ENCODE results near the gene ARHGAP28. TPM values are rescaled to one million over a fixed set of nuclear protein-coding genes. Genes with fewer than 3 reads are reported as not detected.

The ARHGAP28 gene
- total and polyA plus RNA-seq, 2 of the 13 experiments (the other 11 are each of a cell fraction or from before 2014, with no cell fraction given) = not detected

- Histone ChIP-seq H3K4me3 (replicated peaks in 1 of 3; ENCODE audit: insufficient read depth in 1 of 3, low read depth in 2 of 3, low read length in 3 of 3) (no peak overlapping the region), H3K9ac (ENCODE audit: insufficient read depth, low read depth, low read length) (no peak overlapping the region), H3K9me3 (ENCODE audit: low read length) (no peaks in the 10 kb centered on the region), H3K4me1 (ENCODE audit: insufficient read depth, low read length) (no peaks in the 10 kb centered on the region), H4K20me1 (ENCODE audit: insufficient read depth, low read length) (no peaks in the 10 kb centered on the region), H3K27me3 (ENCODE audit: control insufficient read depth in 1 of 2, insufficient read depth in 2 of 2, low read length in 2 of 2) (0 out of 5 replicates have a peak, but pooled peaks cover 0 to 1% of the 10 kb centered on the region in 2 experiments), H3K27ac (ENCODE audit: extremely low read length, insufficient read depth, low read length) (no peak overlapping the region), H3K4me2 (ENCODE audit: low read depth, low read length) (no peak overlapping the region), H2AFZ (ENCODE audit: low read length) (no peak overlapping the region), H3K36me3 (replicated peaks in 1 of 2; ENCODE audit: control insufficient read depth in 1 of 2, insufficient read depth in 2 of 2, low read length in 2 of 2) (no peaks in the 10 kb centered on the region), H3K79me2 (ENCODE audit: insufficient read depth, low read length) (no peaks in the 10 kb centered on the region)
- in situ Hi-C loops (cut with HindIII; ENCODE audit: extremely low pct_ligation_motif_present, low pct_unique_long_range_greater_than_20kb) = no loop called here
- FAIRE-seq = no peak
- ChIA-PET CTCF (ENCODE audit: low intra/inter-chr PET ratio, low total read pairs) (no interaction called here), POLR2A (no interaction called here)
- BruUV-seq (replicated peaks) = no TSS peak
- intact Hi-C loops (cut with micrococcal nuclease; ENCODE audit: unreplicated experiment) = no loop called here
- TF ChIP-seq SALL2 (CRISPR knock-in tag; IDR thresholded peaks at IDR 0.05) (no peak), SP5 (CRISPR knock-in tag; IDR thresholded peaks at IDR 0.05; ENCODE audit: borderline replicate concordance, low read depth) (no peak), NR2F6 (IDR thresholded peaks at IDR 0.05) (no peak), NR2F6 (CRISPR knock-in tag; IDR thresholded peaks at IDR 0.05) (no peak), ZNF841 (CRISPR knock-in tag; IDR thresholded peaks at IDR 0.05; ENCODE audit: borderline replicate concordance) (no peak), ZNF280B (CRISPR knock-in tag; IDR thresholded peaks at IDR 0.05; ENCODE audit: borderline replicate concordance) (no peak), PTBP1 (IDR thresholded peaks at IDR 0.05; ENCODE audit: low read depth, low read length, poor library complexity, severe bottlenecking) (no peak), ZNF839 (CRISPR knock-in tag; IDR thresholded peaks at IDR 0.05; ENCODE audit: borderline replicate concordance) (no peak), TFDP2 (CRISPR knock-in tag; IDR thresholded peaks at IDR 0.05) (no peak), PHF20 (CRISPR knock-in tag; IDR thresholded peaks at IDR 0.05) (no peak), ZNF639 (CRISPR knock-in tag; conservative IDR thresholded peaks at IDR 0.05) (no peak), PAXIP1 (CRISPR knock-in tag; conservative IDR thresholded peaks at IDR 0.05) (no peak), BCL6 (CRISPR knock-in tag; IDR thresholded peaks at IDR 0.05) (no peak), PCBP1 (IDR thresholded peaks at IDR 0.05; ENCODE audit: borderline replicate concordance, low read depth, low read length) (no peak), ZNF629 (CRISPR knock-in tag; conservative IDR thresholded peaks at IDR 0.05) (no peak)
- 0% methylated on average over 3 of the region's 3 CpGs for WGBS (ENCODE audit: low lambda C conversion rate)
- ATAC-seq = no peak
- no peak for DNase-seq (ENCODE audit: low spot score)
Observed at GRCh38 chr18:6785411-6785810, 55.9 kb downstream of the ARHGAP28 start.

All from HepG2 (cell line).